GM12878 (cell line): ENCODE data around the gene C1orf141. TPM values are rescaled to one million over a fixed set of nuclear protein-coding genes. Genes with fewer than 3 reads are reported as not detected.

Experiments
- ATAC-seq: fragments of 200-7000 bp; cut with Tn5 transposase; 3 replicates; pipeline ENCODE4 v1.9.1; 2020; ENCODE audit warnings: mild to moderate bottlenecking, moderate library complexity
- BruUV-seq: library from RNA; stranded (reverse); fragments of 400-500 nt; replicated peaks from 2 replicates; lab custom pipeline; 2021; lab: Mats Ljungman, UMichigan
- CTCF ChIA-PET: fragments of 300-600 bp; sonication (Branson Sonifier 250); formaldehyde crosslinking; extraction: SDS; loops from one replicate; lab custom pipeline; 2021; ENCODE audit warnings: inconsistent platforms; lab: Yijun Ruan, JAX
- POLR2A ChIA-PET: fragments of 350-600 bp; formaldehyde crosslinking; extraction: SDS; loops from one replicate; lab custom pipeline; 2021; ENCODE audit warnings: inconsistent platforms; lab: Charles Lee
- RAD21 ChIA-PET: fragments of 300-600 bp; sonication (Branson Sonifier 250); formaldehyde crosslinking; loops from one replicate; lab custom pipeline; 2023; ENCODE audit warnings: antibody characterized with exemption; ENCODE audit not compliant: unreplicated experiment; lab: Charles Lee
- SMC1A ChIA-PET: fragments of 300-600 bp; sonication (Branson Sonifier 250); formaldehyde crosslinking; loops from one replicate; lab custom pipeline; 2023; ENCODE audit not compliant: unreplicated experiment, uncharacterized antibody; lab: Charles Lee
- DNase-seq: peaks from one replicate; pipeline ENCODE4 v3.0.0-alpha.2; 2011; ENCODE audit warnings: low read depth, low spot score
- FAIRE-seq: peaks from 3 replicates; lab custom pipeline; 2011; peaks lifted over from hg19 to GRCh38; lab: Jason Lieb, UNC
- H2AFZ ChIP-seq: 2 replicates; pipeline ENCODE4 v1.6.0; 2011; ENCODE audit warnings: low read depth, low read length, control low read depth; ENCODE audit not compliant: control insufficient read depth
- H3K27ac ChIP-seq: 2 replicates; pipeline ENCODE4 v1.5.1; 2011; ENCODE audit warnings: control low read depth; ENCODE audit not compliant: control insufficient read depth, insufficient read depth
- H3K27me3 ChIP-seq, 2 experiments: replicated peaks in 1 of 2; 2 replicates each; pipeline versions ENCODE4 v1.6.0 to v1.6.1; 2011; ENCODE audit warnings: low read length in 1 of 2; ENCODE audit not compliant: control insufficient read depth in 2 of 2, insufficient read depth in 2 of 2
- H3K36me3 ChIP-seq, 2 experiments: 2 replicates each; pipeline ENCODE4 v1.5.1; 2011; ENCODE audit warnings: low read length in 1 of 2; ENCODE audit not compliant: control insufficient read depth in 2 of 2, insufficient read depth in 2 of 2
- H3K4me1 ChIP-seq: 2 replicates; pipeline ENCODE4 v1.6.1; 2011; ENCODE audit warnings: mild to moderate bottlenecking, low read length, moderate library complexity, mixed read lengths; ENCODE audit not compliant: control insufficient read depth, insufficient read depth
- H3K4me2 ChIP-seq: 2 replicates; pipeline ENCODE4 v1.6.0; 2011; ENCODE audit warnings: control low read depth; ENCODE audit not compliant: control insufficient read depth, insufficient read depth
- H3K4me3 ChIP-seq: fragments of 200-600 bp; sonication (generic); 2 replicates; pipeline ENCODE4 v1.5.1; 2016
- H3K79me2 ChIP-seq: 2 replicates; pipeline ENCODE4 v1.6.0; 2011; ENCODE audit warnings: low read length; ENCODE audit not compliant: control insufficient read depth, insufficient read depth
- H3K9ac ChIP-seq: 2 replicates; pipeline ENCODE4 v1.8.0; 2011; ENCODE audit warnings: low read length, control low read depth, mixed read lengths; ENCODE audit not compliant: control insufficient read depth, insufficient read depth
- H3K9me3 ChIP-seq: replicated peaks from 3 replicates; pipeline ENCODE4 v1.5.1; 2011; ENCODE audit warnings: mild to moderate bottlenecking, low read length; ENCODE audit not compliant: control insufficient read depth, insufficient read depth
- H4K20me1 ChIP-seq: 2 replicates; pipeline ENCODE4 v1.6.0; 2011; ENCODE audit not compliant: control insufficient read depth, insufficient read depth
- BHLHE40 ChIP-seq, 2 experiments: fragments of 450-650 bp in 1 of 2; IDR thresholded peaks; 2 replicates each; pipeline ENCODE4 v1.6.1; 2011 to 2017; ENCODE audit warnings: low read depth in 2 of 2, borderline replicate concordance in 1 of 2, improper control_type of control experiment in 1 of 2, low read length in 1 of 2, mild to moderate bottlenecking in 1 of 2
- ELK1 ChIP-seq: IDR thresholded peaks from 2 replicates; pipeline ENCODE4 v1.6.1; 2012; ENCODE audit warnings: low read depth, low read length, improper control_type of control experiment
- ETV6 ChIP-seq, 2 experiments: fragments of 450-650 bp in 1 of 2; IDR thresholded peaks in 1 of 2; conservative IDR thresholded peaks in 1 of 2; 2 replicates each; pipeline ENCODE4 v1.6.1; 2014; ENCODE audit warnings: antibody characterized with exemption in 1 of 2, borderline replicate concordance in 1 of 2, low read depth in 1 of 2, mild to moderate bottlenecking in 1 of 2, moderate library complexity in 1 of 2
- HSF1 ChIP-seq: fragments of 150-350 bp; IDR thresholded peaks from 2 replicates; pipeline ENCODE4 v1.6.1; 2014; ENCODE audit warnings: mild to moderate bottlenecking, low read depth, low read length
- JUNB ChIP-seq: IDR thresholded peaks from 2 replicates; pipeline ENCODE4 v1.6.1; 2016; ENCODE audit warnings: antibody characterized with exemption, mild to moderate bottlenecking
- MTA3 ChIP-seq: IDR thresholded peaks from 2 replicates; pipeline ENCODE4 v1.6.1; 2012; ENCODE audit warnings: low read length, inconsistent platforms, borderline replicate concordance
- PAX8 ChIP-seq: fragments of 450-650 bp; IDR thresholded peaks from 2 replicates; pipeline ENCODE4 v1.6.1; 2017; ENCODE audit warnings: mild to moderate bottlenecking, moderate library complexity
- RBBP5 ChIP-seq: fragments of 200-600 bp; sonication (generic); conservative IDR thresholded peaks from 2 replicates; pipeline ENCODE4 v1.6.1; 2016
- RELB ChIP-seq: fragments of 450-650 bp; IDR thresholded peaks from 2 replicates; pipeline ENCODE4 v1.6.1; 2017; ENCODE audit warnings: low read depth, mild to moderate bottlenecking, moderate library complexity
- TAF1 ChIP-seq: IDR thresholded peaks from 2 replicates; pipeline ENCODE4 v1.6.1; 2011; ENCODE audit warnings: mild to moderate bottlenecking, low read depth, low read length, borderline replicate concordance
- YY1 ChIP-seq: IDR thresholded peaks from 2 replicates; pipeline ENCODE4 v1.6.1; 2011; ENCODE audit warnings: low read depth, mild to moderate bottlenecking, low read length
- ZBED1 ChIP-seq: IDR thresholded peaks from 2 replicates; pipeline ENCODE4 v1.6.1; 2016; ENCODE audit warnings: borderline replicate concordance
- ZNF384 ChIP-seq: IDR thresholded peaks from 2 replicates; pipeline ENCODE4 v1.6.1; 2012; ENCODE audit warnings: low read depth, mild to moderate bottlenecking, low read length, improper control_type of control experiment, borderline replicate concordance
- ZNF687 ChIP-seq: fragments of 450-650 bp; IDR thresholded peaks from 2 replicates; pipeline ENCODE4 v1.6.1; 2017; ENCODE audit warnings: mild to moderate bottlenecking, moderate library complexity
- WGBS: methylation state at CpG from one replicate; pipeline ENCODE4 v1.1.6; 2016; ENCODE audit warnings: low lambda C conversion rate; ENCODE audit not compliant: insufficient replicate concordance, insufficient coverage; ENCODE audit errors: missing lambda C conversion rate; 5-methylcytosine and 5-hydroxymethylcytosine counted together
- in situ Hi-C: fragments of 300-500 bp; cut with MboI; formaldehyde crosslinking; loops from 9 replicates; pipeline ENCODE4 v1.14.3; 2018; ENCODE audit warnings: mixed read lengths
- intact Hi-C: fragments of 100-400 bp; cut with micrococcal nuclease; formaldehyde crosslinking; loops from one replicate; pipeline ENCODE4 v1.14.2; 2022; ENCODE audit not compliant: unreplicated experiment
- polyA plus RNA-seq, 11 experiments: library from polyadenylated mRNA; depleted of rRNA in 4 of 11; unstranded in 6 of 11; stranded (reverse) in 5 of 11; fragments of >200 nt; fragmentation: Nextera tagmentation in 4 of 11; fragmentation: Illumina TruSeq in 1 of 11; extraction: Ambion mirVana in 4 of 11; extraction: Trizol in 1 of 11; gene quantifications; 1 replicate in 1 of 11; 2 replicates in 10 of 11; pipeline versions ENCODE4 v1.2.1 to v1.2.3, GENCODE V29; 2011 to 2016; ENCODE audit warnings: inconsistent platforms in 2 of 11, missing spikeins in 2 of 11, low read depth in 1 of 11
- total RNA-seq, 4 experiments: library from RNA; depleted of rRNA in 3 of 4; stranded (reverse); fragments of >200 nt in 3 of 4; fragmentation: Illumina TruSeq in 1 of 4; extraction: Trizol in 1 of 4; gene quantifications; 2 replicates each; pipeline versions ENCODE4 v1.2.1 to v1.2.3, GENCODE V29; 2013 to 2021

C1orf141 gene
- total and polyA plus RNA-seq, 10 of the 15 experiments (the other 5 are each of a cell fraction or from before 2014, with no cell fraction given) = not detected

- H3K79me2 ChIP-seq = no peaks in the 10 kb centered on the region
- H3K4me2 ChIP-seq = no peak overlapping the region
- no peak overlapping the region for H3K9ac ChIP-seq
- SMC1A ChIA-PET = no interaction called here
- H2AFZ ChIP-seq = no peak overlapping the region
- H4K20me1 ChIP-seq = no peaks in the 10 kb centered on the region
- H3K27me3 ChIP-seq = peaks cover 0 to 1% of the 10 kb centered on the region in 2 experiments; a peak in 1 of 4 replicates
- BruUV-seq = no TSS peak
- H3K36me3 ChIP-seq = no peaks in the 10 kb centered on the region
- no peak overlapping the region for H3K27ac ChIP-seq
- FAIRE-seq = no peak
- TF ChIP-seq ZNF687 = no peak
- TF ChIP-seq ZBED1 = no peak
- TF ChIP-seq YY1 = no peak
- no peak for TF ChIP-seq RBBP5
- TF ChIP-seq TAF1 = no peak
- TF ChIP-seq ZNF384 = no peak
- no peak for TF ChIP-seq PAX8
- TF ChIP-seq ETV6 (conservative IDR thresholded peaks at IDR 0.05 in 1 of 2, IDR thresholded peaks at IDR 0.05 in 1 of 2; ENCODE audit: borderline replicate concordance in 1 of 2, low read depth in 1 of 2) = no peak
- TF ChIP-seq BHLHE40 (IDR thresholded peaks at IDR 0.05; ENCODE audit: borderline replicate concordance in 1 of 2, low read depth in 2 of 2, low read length in 1 of 2) = no peak
- no peak for TF ChIP-seq JUNB
- no peak for TF ChIP-seq MTA3
- no peak for TF ChIP-seq RELB
- no peak for TF ChIP-seq ELK1
- no peak for TF ChIP-seq HSF1
- TF ChIP-seq, all 136 proteins: peak for 0
- ChIA-PET CTCF (no interaction called here), POLR2A (interaction anchor here (0.7 kb wide), 1 partner anchor 86 kb away, joined by 3 read pairs; no protein-coding TSS in a partner anchor), RAD21 (no interaction called here)
- DNase-seq = no peak
- intact Hi-C loops = no loop called here
- in situ Hi-C loops = no loop called here
- 89% methylated on average over 1 of the region's 1 CpG for WGBS
- Histone ChIP-seq H3K4me3 (no peak overlapping the region), H3K9me3 (no peaks in the 10 kb centered on the region), H3K4me1 (no peaks in the 10 kb centered on the region)
- ATAC-seq = no peak
Measured at GRCh38 chr1:67088440-67088839, 46.3 kb downstream of the C1orf141 start.
